Measurements from ENCODE around the gene ZNF408.
A peak's percentile ranks its signal among the peaks of the same experiment; 100 is the strongest.

The ZNF408 gene

DNA sequence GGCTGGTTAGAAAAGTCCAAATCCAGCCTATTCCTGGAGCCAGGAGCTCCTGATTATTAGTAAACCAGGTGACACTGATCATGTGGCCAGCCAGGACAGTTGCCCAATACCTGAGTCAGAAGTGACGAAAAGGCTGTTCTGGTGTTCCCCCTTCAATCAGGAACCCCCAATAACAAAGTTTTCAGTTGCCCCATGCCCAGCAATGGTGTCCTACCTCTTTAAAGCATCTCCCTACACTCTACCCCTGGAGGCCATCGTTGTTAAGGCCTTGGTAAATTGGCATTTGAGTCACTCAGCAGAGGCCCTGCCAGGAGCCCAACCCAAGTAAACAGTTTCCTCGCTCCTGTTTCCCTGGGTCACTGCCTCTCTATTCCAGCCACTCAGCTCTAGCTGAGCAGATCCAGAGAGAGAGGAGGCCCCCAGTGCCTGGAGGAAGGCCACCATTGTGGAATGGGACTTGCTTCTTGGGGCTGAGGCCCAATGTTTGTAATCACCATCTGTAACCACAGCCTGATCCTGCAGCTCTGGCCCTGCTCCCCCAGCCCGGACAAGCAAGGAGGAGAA is 25.5 kb upstream of the ZNF408 start:
- Histone ChIP-seq H4K20me1 (no peaks in the 10 kb centered on the region), H3K9ac (peak overlapping the region; percentile 72), H3K4me1 (peaks cover 78% of the 10 kb centered on the region), H3K9me3 (no peaks in the 10 kb centered on the region), H3K27me3 (no peaks in the 10 kb centered on the region), H3K4me2 (peak overlapping the region; percentile 98), H3K4me3 (peak overlapping the region; percentile 22; the same call in 1 of the 2 replicates), H3K36me3 (peaks cover 40% of the 10 kb centered on the region), H3K27ac (peak overlapping the region; percentile 94)
- no peak; the same call in 1 of the 2 replicates for TF ChIP-seq Cebpa-rat (IDR thresholded peaks at IDR 0.05)

DNA sequence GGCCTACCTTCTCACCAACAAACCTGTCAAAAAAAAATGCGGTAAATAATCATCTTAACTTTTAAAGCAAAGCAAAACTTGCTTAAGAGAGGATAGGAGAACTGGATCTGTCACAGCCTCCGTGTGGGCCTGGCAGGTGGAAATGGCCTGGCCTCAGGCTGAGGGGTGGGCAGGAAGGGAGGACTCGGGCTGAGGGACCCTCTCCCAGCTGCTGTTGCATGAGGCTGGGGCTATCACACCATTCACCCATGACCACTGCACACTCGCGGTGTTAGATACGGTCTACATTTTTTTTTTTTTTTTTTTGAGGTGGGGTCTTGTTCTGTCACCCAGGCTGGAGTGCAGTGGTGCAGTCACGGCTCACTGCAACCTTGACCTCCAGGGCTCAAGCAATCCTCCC is 24.9 kb upstream of the ZNF408 start:
- no peak for TF ChIP-seq Cebpa-rat (IDR thresholded peaks at IDR 0.05)
- Histone ChIP-seq H3K4me3 (no peak overlapping the region), H3K36me3 (peaks cover 45% of the 10 kb centered on the region), H3K9ac (peak overlapping the region; percentile 72), H3K27me3 (no peaks in the 10 kb centered on the region), H3K27ac (peak overlapping the region; percentile 94), H3K9me3 (no peaks in the 10 kb centered on the region), H3K4me2 (peak overlapping the region; percentile 98), H3K4me1 (peaks cover 73% of the 10 kb centered on the region), H4K20me1 (no peaks in the 10 kb centered on the region)

DNA sequence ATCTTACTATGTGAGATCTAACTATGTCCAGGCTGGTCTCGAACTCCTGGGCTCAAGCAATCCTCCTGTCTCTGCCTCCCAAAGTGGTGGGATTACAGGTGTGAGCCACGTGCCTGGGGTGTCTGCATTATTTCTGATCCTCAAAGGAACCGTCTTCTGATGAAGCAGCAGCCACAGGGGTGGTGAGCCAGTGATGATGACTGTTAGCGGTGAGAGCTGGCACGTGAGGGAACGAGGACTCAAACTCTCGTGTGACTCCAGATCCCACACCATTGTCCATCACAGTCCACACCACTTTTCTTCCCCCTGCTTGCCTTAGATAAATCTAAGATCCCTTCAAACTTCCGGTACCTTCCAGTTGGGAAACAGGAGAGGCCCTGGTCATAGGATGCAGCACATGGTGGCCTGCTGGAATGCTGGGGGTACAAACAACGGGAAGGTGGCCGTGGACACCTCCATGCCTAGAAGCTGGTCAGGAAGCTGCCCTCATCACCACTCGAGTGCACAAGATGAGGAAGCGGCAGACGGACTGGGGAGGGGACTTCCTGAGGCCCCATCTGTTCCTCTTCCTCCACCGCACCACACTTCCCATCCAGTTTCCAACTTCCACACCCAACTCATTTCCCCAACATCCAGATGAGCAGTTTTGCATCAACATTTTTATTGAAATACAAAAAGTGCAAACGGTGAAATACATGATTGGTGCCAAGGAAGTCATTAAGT is 24.2 kb upstream of the ZNF408 start:
- Histone ChIP-seq H3K27me3 (no peaks in the 10 kb centered on the region), H3K27ac (peak overlapping the region; percentile 94), H3K4me1 (peaks cover 68% of the 10 kb centered on the region), H3K9me3 (no peaks in the 10 kb centered on the region), H4K20me1 (no peaks in the 10 kb centered on the region), H3K36me3 (peaks cover 52% of the 10 kb centered on the region), H3K4me3 (peak overlapping the region; percentile 29; the same call in 1 of the 2 replicates), H3K4me2 (peak overlapping the region; percentile 98), H3K9ac (peak overlapping the region; percentile 72)
- no peak for TF ChIP-seq Cebpa-rat (IDR thresholded peaks at IDR 0.05)

DNA sequence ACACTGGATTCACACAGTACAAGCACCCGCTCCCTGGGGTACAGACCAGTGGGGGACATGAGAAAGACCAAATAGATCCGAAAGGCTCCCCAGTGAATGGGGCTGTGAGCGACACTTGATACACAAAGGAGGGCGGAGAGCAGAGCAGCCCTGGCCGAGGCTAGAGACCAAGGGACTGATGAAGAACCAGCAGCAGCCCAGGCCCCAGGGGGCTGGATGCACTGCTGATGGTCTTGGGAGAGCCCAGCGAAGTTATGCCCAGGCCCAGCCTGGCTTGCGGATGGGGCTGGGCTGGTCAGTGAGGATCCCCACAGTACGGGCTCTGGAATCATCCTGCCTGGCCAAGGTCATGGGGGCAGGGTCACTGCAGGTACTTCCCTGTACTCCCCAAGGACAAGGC is 23.7 kb upstream of the ZNF408 start:
- no peaks in the 10 kb centered on the region for H4K20me1 ChIP-seq
- peak overlapping the region; percentile 29 for H3K4me3 ChIP-seq
- peak overlapping the region; percentile 94 for H3K27ac ChIP-seq
- peak overlapping the region; percentile 72 for H3K9ac ChIP-seq
- no peaks in the 10 kb centered on the region for H3K9me3 ChIP-seq
- H3K27me3 ChIP-seq = no peaks in the 10 kb centered on the region
- peaks cover 56% of the 10 kb centered on the region for H3K36me3 ChIP-seq
- peak overlapping the region; percentile 98 for H3K4me2 ChIP-seq
- TF ChIP-seq Cebpa-rat (IDR thresholded peaks at IDR 0.05) = no peak
- H3K4me1 ChIP-seq = peaks cover 63% of the 10 kb centered on the region

DNA sequence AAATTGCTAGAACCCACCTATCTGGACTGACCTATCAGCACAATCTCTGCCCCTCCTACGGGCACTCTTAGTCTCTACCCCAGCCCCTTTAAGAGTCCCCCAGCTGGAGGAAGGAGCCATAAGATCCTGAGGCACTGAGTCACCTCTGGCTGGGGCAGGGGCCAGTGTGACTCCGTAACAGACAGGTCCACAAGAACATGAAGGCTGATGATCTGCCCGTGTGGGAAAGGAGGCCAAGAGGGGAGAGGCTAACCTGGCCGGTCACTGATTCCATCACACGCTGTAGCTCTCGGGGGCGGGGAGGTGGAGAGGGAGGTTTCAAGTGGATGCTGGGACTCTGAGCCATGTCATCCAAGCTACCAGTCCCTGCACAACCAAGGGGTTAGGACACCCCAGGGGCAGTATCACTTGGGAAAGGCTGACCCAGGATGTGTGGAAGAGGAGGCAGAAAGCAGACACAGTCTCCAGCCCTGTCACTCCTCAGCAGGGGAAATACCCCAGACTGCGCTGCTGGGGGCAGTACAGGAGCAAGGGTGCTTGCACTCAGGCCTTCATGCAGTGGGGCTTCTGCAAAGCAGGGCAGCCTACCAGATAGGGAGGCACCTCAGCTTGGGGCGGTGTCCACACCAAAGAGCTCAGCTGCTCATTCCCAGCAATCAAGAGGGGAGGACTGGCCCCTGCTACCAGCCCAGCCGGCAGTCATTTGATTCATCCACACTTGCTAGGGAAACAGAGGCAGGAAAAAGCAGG is 22.7 kb upstream of the ZNF408 start:
- no peak for TF ChIP-seq Cebpa-rat (IDR thresholded peaks at IDR 0.05)
- Histone ChIP-seq H3K9ac (0 out of 2 replicates have a peak overlapping the region, but pooled peaks have one; percentile 15), H3K27me3 (no peaks in the 10 kb centered on the region), H3K36me3 (peaks cover 56% of the 10 kb centered on the region), H3K4me3 (no peak overlapping the region), H3K9me3 (no peaks in the 10 kb centered on the region), H3K4me2 (peak overlapping the region; percentile 98; the same call in 1 of the 2 replicates), H3K27ac (peak overlapping the region; percentile 94), H3K4me1 (peaks cover 53% of the 10 kb centered on the region), H4K20me1 (no peaks in the 10 kb centered on the region)

DNA sequence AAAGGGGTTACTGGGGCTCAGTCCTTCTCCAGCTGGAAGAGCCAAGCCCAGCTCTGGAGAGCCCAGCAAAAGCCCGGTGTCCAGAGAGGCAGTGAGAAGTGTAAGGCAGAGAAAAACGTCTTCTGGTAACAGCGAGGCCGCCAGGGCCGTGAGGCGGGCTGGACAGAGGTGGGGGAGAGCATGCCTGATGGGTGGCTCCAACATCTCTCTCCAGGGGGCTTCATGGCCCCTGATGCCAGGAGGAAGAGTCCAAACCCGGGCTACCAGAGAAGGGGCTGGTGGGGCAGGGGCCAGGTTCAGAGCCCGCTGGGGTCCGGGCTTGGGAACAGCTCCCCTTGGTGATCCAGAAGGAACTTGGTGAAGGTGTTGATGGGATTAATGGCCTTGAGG is 22.1 kb upstream of the ZNF408 start:
- no peaks in the 10 kb centered on the region for H3K9me3 ChIP-seq
- no peaks in the 10 kb centered on the region for H4K20me1 ChIP-seq
- H3K4me1 ChIP-seq = peaks cover 47% of the 10 kb centered on the region
- 0 out of 2 replicates have a peak overlapping the region, but pooled peaks have one; percentile 13 for H3K27ac ChIP-seq
- no peak overlapping the region for H3K4me2 ChIP-seq
- H3K4me3 ChIP-seq = no peak overlapping the region
- no peak for TF ChIP-seq Cebpa-rat (IDR thresholded peaks at IDR 0.05)
- no peak overlapping the region for H3K9ac ChIP-seq
- H3K27me3 ChIP-seq = no peaks in the 10 kb centered on the region
- peaks cover 57% of the 10 kb centered on the region for H3K36me3 ChIP-seq

DNA sequence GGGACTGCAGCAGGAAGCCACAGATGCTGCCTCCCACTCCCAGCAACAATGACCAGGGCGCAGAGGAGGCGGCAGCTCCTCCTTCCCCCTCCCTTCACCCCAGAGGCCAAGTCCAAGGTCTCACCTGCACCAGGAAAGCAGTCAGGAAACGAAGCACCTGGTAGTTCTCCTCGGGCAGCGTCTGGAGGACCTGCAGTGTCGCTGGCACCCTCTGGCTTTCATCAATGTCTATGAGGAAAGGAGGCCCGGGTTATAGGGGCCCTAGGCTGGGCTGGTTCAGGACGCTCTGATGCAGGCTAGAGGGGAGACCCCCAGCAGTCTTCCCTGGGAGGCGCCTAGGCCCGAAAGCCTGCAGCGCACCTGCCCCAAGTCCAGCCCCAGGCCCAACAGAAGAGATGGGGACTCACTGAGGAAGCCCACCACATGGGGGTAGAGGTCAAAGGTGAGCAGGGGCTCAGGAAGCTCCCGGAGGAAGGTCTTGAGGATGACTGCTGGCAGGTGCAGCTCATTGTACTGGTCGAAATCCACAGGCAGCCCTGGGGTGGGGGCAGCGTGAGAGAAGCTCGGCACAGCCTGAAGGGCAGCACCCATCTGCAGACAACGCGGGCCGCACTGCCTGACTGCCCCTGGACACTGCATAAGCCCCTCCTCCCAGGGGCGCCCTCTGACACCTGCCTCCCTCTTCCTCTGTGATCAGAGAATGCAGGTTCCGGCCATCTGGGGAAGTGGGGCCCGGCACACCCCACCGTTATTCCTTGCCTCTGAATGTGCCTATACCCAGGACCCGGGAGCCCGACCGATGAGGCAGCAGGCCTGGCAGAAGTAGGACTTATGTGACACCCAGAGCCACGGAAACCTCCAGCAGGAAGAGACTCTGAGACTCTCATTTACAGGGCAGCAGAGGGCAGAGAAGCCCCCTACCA is 21.3 kb upstream of the ZNF408 start:
- Histone ChIP-seq H3K27ac (0 out of 2 replicates have a peak overlapping the region, but pooled peaks have one; percentile 13), H3K27me3 (no peaks in the 10 kb centered on the region), H3K9me3 (no peaks in the 10 kb centered on the region), H3K4me3 (no peak overlapping the region), H3K4me1 (peaks cover 46% of the 10 kb centered on the region), H3K36me3 (peaks cover 62% of the 10 kb centered on the region), H4K20me1 (no peaks in the 10 kb centered on the region), H3K4me2 (no peak overlapping the region), H3K9ac (no peak overlapping the region)
- no peak for TF ChIP-seq Cebpa-rat (IDR thresholded peaks at IDR 0.05)

DNA sequence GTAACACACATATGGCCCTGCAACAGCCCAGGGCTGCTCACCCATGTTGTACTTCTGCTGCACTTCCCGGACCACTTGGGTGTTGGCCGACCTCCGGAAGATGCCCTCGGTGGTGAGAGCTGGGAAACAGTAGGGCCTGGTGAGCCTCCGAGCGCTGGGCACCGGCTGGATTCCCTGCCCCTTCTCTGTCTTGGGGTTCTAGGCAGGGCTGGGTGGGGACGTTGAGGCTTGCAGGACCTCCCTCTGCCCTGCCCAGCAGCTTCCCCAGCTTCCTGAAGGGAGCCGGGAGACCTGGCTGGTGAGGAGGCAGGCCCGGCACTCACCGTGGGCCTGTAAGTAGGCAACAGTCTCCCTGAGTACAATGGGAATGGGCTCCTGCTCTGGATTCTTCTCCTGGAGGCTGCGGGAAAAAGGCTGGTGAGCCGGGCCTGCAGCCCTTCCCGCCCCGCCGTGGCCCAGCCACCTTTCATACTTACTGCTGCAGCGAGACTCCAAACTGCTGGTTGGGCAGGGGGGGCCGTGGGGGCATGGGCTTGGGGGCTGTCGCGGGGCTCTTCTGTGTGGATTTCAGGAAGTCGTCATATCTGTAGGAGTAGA is 20.6 kb upstream of the ZNF408 start:
- peaks cover 66% of the 10 kb centered on the region for H3K36me3 ChIP-seq
- H3K27ac ChIP-seq = no peak overlapping the region
- no peaks in the 10 kb centered on the region for H4K20me1 ChIP-seq
- no peaks in the 10 kb centered on the region for H3K9me3 ChIP-seq
- no peak for TF ChIP-seq Cebpa-rat (IDR thresholded peaks at IDR 0.05)
- no peak overlapping the region for H3K9ac ChIP-seq
- H3K4me2 ChIP-seq = no peak overlapping the region
- no peaks in the 10 kb centered on the region for H3K27me3 ChIP-seq
- peaks cover 42% of the 10 kb centered on the region for H3K4me1 ChIP-seq
- no peak overlapping the region for H3K4me3 ChIP-seq

DNA sequence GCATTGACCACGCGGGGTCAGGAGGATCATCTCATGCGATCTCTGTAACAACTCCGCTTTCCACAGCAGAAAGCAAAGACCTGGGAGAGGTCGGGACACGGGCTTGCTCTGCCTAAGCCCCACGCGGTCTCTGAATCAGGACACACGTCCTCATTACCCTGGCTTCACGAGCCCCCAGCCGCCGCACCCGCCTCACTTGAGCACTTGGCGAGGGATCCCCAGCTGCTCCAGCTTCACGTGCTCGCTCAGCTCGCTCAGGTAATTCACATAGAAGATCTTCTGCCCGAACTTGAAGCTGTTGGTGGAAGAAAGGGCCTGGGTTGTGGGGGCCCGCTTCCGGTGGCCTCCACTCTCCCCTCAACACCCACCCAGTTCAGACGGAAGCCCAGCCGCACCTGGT is 20.0 kb upstream of the ZNF408 start:
- Histone ChIP-seq H3K27ac (no peak overlapping the region), H3K9ac (no peak overlapping the region), H4K20me1 (no peaks in the 10 kb centered on the region), H3K4me3 (no peak overlapping the region), H3K4me2 (no peak overlapping the region), H3K36me3 (peaks cover 71% of the 10 kb centered on the region), H3K9me3 (no peaks in the 10 kb centered on the region), H3K27me3 (no peaks in the 10 kb centered on the region), H3K4me1 (peaks cover 37% of the 10 kb centered on the region)
- no peak for TF ChIP-seq Cebpa-rat (IDR thresholded peaks at IDR 0.05)

Data from BLaER1 (cell line).